Skeletal muscle satellite cell (primary cell): ENCODE results near the gene FGF8. TPM values are rescaled to one million over a fixed set of nuclear protein-coding genes. Genes with fewer than 3 reads are reported as not detected.

Experiments
- H3K27me3 ChIP-seq: 2 replicates; pipeline ENCODE4 v1.7.0; 2013; ENCODE audit warnings: low read length; ENCODE audit not compliant: control insufficient read depth, insufficient read depth
- H3K36me3 ChIP-seq: 2 replicates; pipeline ENCODE4 v1.7.0; 2013; ENCODE audit warnings: mild to moderate bottlenecking, control low read depth, low read length; ENCODE audit not compliant: insufficient read depth
- H3K4me1 ChIP-seq: 2 replicates; pipeline ENCODE4 v1.7.0; 2013; ENCODE audit warnings: low read length; ENCODE audit not compliant: control insufficient read depth, insufficient read depth
- H3K4me2 ChIP-seq: 2 replicates; pipeline ENCODE4 v1.7.0; 2013; ENCODE audit warnings: mild to moderate bottlenecking, low read length
- H3K4me3 ChIP-seq: 2 replicates; pipeline ENCODE4 v1.7.0; 2013; ENCODE audit warnings: low read length
- H3K9ac ChIP-seq: 2 replicates; pipeline ENCODE4 v1.7.0; 2013; ENCODE audit warnings: mild to moderate bottlenecking, low read depth, low read length, moderate library complexity
- H3K9me3 ChIP-seq: replicated peaks from 2 replicates; pipeline ENCODE4 v1.7.0; 2013; ENCODE audit warnings: mild to moderate bottlenecking, control low read depth, low read length
- total RNA-seq: library from RNA; depleted of rRNA; stranded (reverse); fragments of >200 nt; gene quantifications from 2 replicates; pipeline ENCODE4 v1.2.3, GENCODE V29; 2012; rRNA removed

Gene FGF8
- 0.44 and 0.51 TPM in 2 replicates for total RNA-seq

- Histone ChIP-seq H3K4me1 (peaks cover 9% of the 10 kb centered on the region), H3K4me2 (peak within 1 kb of the TSS; percentile 76), H3K4me3 (no peak within 1 kb of the TSS), H3K27me3 (peaks cover 47% of the 10 kb centered on the region), H3K9ac (no peak within 1 kb of the TSS), H3K36me3 (no peaks in the 10 kb centered on the region), H3K9me3 (no peaks in the 10 kb centered on the region)
Measured at GRCh38 chr10:101775273-101776160, at the start of gene FGF8. Gene FGF8 (minus strand): TSS chr10:101776114. CDS start chr10:101775900, 214 bp downstream.

- Histone ChIP-seq H3K9ac (no peak overlapping the region), H3K27me3 (no peaks in the 10 kb centered on the region), H3K4me1 (peaks cover under 1% of the 10 kb centered on the region), H3K4me3 (no peak overlapping the region), H3K4me2 (no peak overlapping the region), H3K36me3 (no peaks in the 10 kb centered on the region), H3K9me3 (no peaks in the 10 kb centered on the region)
Measured at GRCh38 chr10:101824736-101825135, 48.8 kb upstream of the FGF8 start.

- peak overlapping the region; percentile 97 for H3K9ac ChIP-seq
Measured at GRCh38 chr10:101818872-101819633, 43.1 kb upstream of the FGF8 start.

GRCh38 chr10:101818119-101818871, 42.4 kb upstream of the FGF8 start, which contains the start of gene OGA:
Gene OGA (minus strand): TSS chr10:101818444. CDS start chr10:101818022, 422 bp downstream.
- H3K4me2 ChIP-seq = peak within 1 kb of the TSS; percentile 82
- H3K4me3 ChIP-seq = peak within 1 kb of the TSS; percentile 97
- peaks cover 24% of the 10 kb centered on the region for H3K4me1 ChIP-seq
- H3K9me3 ChIP-seq = no peaks in the 10 kb centered on the region
- no peaks in the 10 kb centered on the region for H3K27me3 ChIP-seq
- no peaks in the 10 kb centered on the region for H3K36me3 ChIP-seq
- peak within 1 kb of the TSS; percentile 97 for H3K9ac ChIP-seq

More at GRCh38 chr10:101818872-101819633, 43.1 kb upstream of the FGF8 start:
- no peaks in the 10 kb centered on the region for H3K9me3 ChIP-seq
- no peaks in the 10 kb centered on the region for H3K27me3 ChIP-seq
- H3K36me3 ChIP-seq = no peaks in the 10 kb centered on the region
- peaks cover 20% of the 10 kb centered on the region for H3K4me1 ChIP-seq
- peak overlapping the region; percentile 79 for H3K4me2 ChIP-seq
- H3K4me3 ChIP-seq = peak overlapping the region; percentile 62

GRCh38 chr10:101817337-101818118, 41.6 kb upstream of the FGF8 start:
- Histone ChIP-seq H3K4me1 (peaks cover 32% of the 10 kb centered on the region), H3K4me2 (peak overlapping the region; percentile 82), H3K9ac (peak overlapping the region; percentile 97), H3K27me3 (no peaks in the 10 kb centered on the region), H3K4me3 (peak overlapping the region; percentile 97), H3K9me3 (no peaks in the 10 kb centered on the region), H3K36me3 (peaks cover 6% of the 10 kb centered on the region)

GRCh38 chr10:101816913-101817336, 41.0 kb upstream of the FGF8 start:
- peak overlapping the region; percentile 97 for H3K9ac ChIP-seq
- H3K4me2 ChIP-seq = peak overlapping the region; percentile 82
- peaks cover 33% of the 10 kb centered on the region for H3K4me1 ChIP-seq
- peak overlapping the region; percentile 97 for H3K4me3 ChIP-seq
- H3K9me3 ChIP-seq = no peaks in the 10 kb centered on the region
- H3K27me3 ChIP-seq = no peaks in the 10 kb centered on the region
- peaks cover 12% of the 10 kb centered on the region for H3K36me3 ChIP-seq

- Histone ChIP-seq H3K4me1 (peaks cover 33% of the 10 kb centered on the region), H3K4me2 (peak overlapping the region; percentile 82), H3K36me3 (peaks cover 14% of the 10 kb centered on the region), H3K9me3 (no peaks in the 10 kb centered on the region), H3K9ac (peak overlapping the region; percentile 97), H3K4me3 (peak overlapping the region; percentile 97), H3K27me3 (no peaks in the 10 kb centered on the region)
Measured at GRCh38 chr10:101816376-101816775, 40.5 kb upstream of the FGF8 start.

GRCh38 chr10:101814466-101815071, 38.7 kb upstream of the FGF8 start:
- Histone ChIP-seq H3K4me3 (peak overlapping the region; percentile 97), H3K4me1 (peaks cover 33% of the 10 kb centered on the region), H3K4me2 (peak overlapping the region; percentile 82), H3K9me3 (no peaks in the 10 kb centered on the region), H3K36me3 (peaks cover 26% of the 10 kb centered on the region), H3K9ac (no peak overlapping the region), H3K27me3 (no peaks in the 10 kb centered on the region)

- no peaks in the 10 kb centered on the region for H3K27me3 ChIP-seq
- H3K4me2 ChIP-seq = no peak overlapping the region
- no peak overlapping the region for H3K9ac ChIP-seq
- peaks cover 26% of the 10 kb centered on the region for H3K4me1 ChIP-seq
- H3K36me3 ChIP-seq = peaks cover 42% of the 10 kb centered on the region
- H3K9me3 ChIP-seq = no peaks in the 10 kb centered on the region
- no peak overlapping the region for H3K4me3 ChIP-seq
Measured at GRCh38 chr10:101812606-101813005, 36.7 kb upstream of the FGF8 start.

- Histone ChIP-seq H3K27me3 (no peaks in the 10 kb centered on the region), H3K4me2 (no peak overlapping the region), H3K36me3 (peaks cover 72% of the 10 kb centered on the region), H3K4me1 (peaks cover 10% of the 10 kb centered on the region), H3K9ac (no peak overlapping the region), H3K9me3 (no peaks in the 10 kb centered on the region), H3K4me3 (no peak overlapping the region)
Measured at GRCh38 chr10:101807158-101807557, 31.2 kb upstream of the FGF8 start.
